Prostate gland (tissue), 2 donors: ENCODE measurements around the gene FAM107A.

Source experiments
- POLR2A ChIP-seq: fragments of 450-650 bp; IDR thresholded peaks from one replicate; pipeline ENCODE4 v1.6.1; 2016; ENCODE audit warnings: antibody characterized with exemption, mild to moderate bottlenecking
- POLR2AphosphoS5 ChIP-seq: sonication (generic); formaldehyde crosslinking; IDR thresholded peaks from one replicate; pipeline ENCODE4 v1.6.1; 2017; ENCODE audit warnings: antibody characterized with exemption
- TF ChIP-seq, protein P1 (sequence below), 4 experiments: fragments of 200-600 bp in 2 of 4; fragments of 450-650 bp in 2 of 4; sonication (generic) in 2 of 4; IDR thresholded peaks; 1 replicate in 3 of 4; 2 replicates in 1 of 4; pipeline ENCODE4 v1.5.1; 2016 to 2019; ENCODE audit warnings: antibody characterized with exemption in 4 of 4, mild to moderate bottlenecking in 2 of 4, moderate library complexity in 2 of 4

- TF ChIP-seq, protein P1, sequence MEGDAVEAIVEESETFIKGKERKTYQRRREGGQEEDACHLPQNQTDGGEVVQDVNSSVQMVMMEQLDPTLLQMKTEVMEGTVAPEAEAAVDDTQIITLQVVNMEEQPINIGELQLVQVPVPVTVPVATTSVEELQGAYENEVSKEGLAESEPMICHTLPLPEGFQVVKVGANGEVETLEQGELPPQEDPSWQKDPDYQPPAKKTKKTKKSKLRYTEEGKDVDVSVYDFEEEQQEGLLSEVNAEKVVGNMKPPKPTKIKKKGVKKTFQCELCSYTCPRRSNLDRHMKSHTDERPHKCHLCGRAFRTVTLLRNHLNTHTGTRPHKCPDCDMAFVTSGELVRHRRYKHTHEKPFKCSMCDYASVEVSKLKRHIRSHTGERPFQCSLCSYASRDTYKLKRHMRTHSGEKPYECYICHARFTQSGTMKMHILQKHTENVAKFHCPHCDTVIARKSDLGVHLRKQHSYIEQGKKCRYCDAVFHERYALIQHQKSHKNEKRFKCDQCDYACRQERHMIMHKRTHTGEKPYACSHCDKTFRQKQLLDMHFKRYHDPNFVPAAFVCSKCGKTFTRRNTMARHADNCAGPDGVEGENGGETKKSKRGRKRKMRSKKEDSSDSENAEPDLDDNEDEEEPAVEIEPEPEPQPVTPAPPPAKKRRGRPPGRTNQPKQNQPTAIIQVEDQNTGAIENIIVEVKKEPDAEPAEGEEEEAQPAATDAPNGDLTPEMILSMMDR (IDR thresholded peaks at IDR 0.05): no peak
- TF ChIP-seq POLR2AphosphoS5 (no peak), POLR2A (no peak)
These were observed 11.4 kb downstream of the FAM107A start for GRCh38 chr3:58565621-58566397.
